NCI-H460 (cell line): ENCODE results near the gene SCN4A. TPM values are rescaled to one million over a fixed set of nuclear protein-coding genes. Genes with fewer than 3 reads are reported as not detected.
"Not testable (repeated sequence)": the region's sequence is repeated elsewhere in the genome, so short reads cannot be mapped to it uniquely, and the experiment has no call there.

Source experiments
- DNase-seq: peaks from one replicate; pipeline ENCODE4 v3.0.0-alpha.2; 2016; ENCODE audit warnings: low read depth; ENCODE audit errors: extremely low read depth
- total RNA-seq: library from RNA; depleted of rRNA; stranded (reverse); fragments of >200 nt; shearing (Covaris generic); gene quantifications from 2 replicates; pipeline ENCODE4 v1.2.3, GENCODE V29; 2014

The SCN4A gene
- total RNA-seq, 1 experiment from 2014 or later: 0.77 TPM

- DNase-seq: not testable (repeated sequence)
Measured at GRCh38 chr17:63920050-63920449, 52.7 kb downstream of the SCN4A start.

DNA sequence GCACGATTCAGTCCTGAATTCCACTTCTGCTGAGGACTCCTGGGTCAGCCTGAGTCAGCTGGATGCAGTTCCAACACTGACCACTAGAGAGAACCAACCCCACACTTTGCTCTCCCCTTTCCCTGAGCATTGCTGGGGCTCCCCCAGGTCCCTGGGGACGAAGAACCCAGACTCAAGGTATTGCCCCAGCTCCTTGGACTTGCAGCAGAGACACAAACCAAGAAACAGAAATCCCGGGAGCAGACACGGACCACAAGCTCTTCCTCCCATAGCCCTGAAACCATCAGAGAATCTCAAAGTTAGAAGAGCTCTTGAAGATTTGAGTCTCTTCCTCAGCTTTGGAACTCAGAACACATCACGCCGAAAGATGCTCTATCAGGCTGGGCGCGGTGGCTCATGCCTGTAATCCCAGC, 53.4 kb downstream of the SCN4A start:
- peak; percentile 58 for DNase-seq

GRCh38 chr17:63918789-63919305, 53.9 kb downstream of the SCN4A start, which contains the start of gene GH1:
TSS of gene GH1 (minus strand) at chr17:63918839. CDS start at chr17:63918776, 63 bp downstream.
- not testable (repeated sequence) for DNase-seq

DNA sequence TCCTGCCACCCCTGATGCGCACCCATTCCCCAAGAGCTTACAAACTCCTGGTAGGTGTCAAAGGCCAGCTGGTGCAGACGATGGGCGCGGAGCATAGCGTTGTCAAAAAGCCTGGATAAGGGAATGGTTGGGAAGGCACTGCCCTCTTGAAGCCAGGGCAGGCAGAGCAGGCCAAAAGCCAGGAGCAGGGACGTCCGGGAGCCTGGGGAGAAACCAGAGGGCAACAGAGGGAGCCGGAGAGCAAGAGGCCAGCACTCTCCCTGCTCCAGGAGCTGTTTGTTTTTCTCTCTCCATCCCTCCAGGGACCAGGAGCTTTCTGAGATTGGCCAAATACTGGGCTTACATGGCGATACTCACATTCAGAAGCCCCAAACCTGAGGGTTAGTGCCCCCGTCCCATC, 54.4 kb downstream of the SCN4A start:
- no peak for DNase-seq

- DNase-seq: no peak
Measured at GRCh38 chr17:63917646-63918045, 55.1 kb downstream of the SCN4A start.

GRCh38 chr17:63917206-63917605, 55.5 kb downstream of the SCN4A start:
- DNase-seq: not testable (repeated sequence)

DNA sequence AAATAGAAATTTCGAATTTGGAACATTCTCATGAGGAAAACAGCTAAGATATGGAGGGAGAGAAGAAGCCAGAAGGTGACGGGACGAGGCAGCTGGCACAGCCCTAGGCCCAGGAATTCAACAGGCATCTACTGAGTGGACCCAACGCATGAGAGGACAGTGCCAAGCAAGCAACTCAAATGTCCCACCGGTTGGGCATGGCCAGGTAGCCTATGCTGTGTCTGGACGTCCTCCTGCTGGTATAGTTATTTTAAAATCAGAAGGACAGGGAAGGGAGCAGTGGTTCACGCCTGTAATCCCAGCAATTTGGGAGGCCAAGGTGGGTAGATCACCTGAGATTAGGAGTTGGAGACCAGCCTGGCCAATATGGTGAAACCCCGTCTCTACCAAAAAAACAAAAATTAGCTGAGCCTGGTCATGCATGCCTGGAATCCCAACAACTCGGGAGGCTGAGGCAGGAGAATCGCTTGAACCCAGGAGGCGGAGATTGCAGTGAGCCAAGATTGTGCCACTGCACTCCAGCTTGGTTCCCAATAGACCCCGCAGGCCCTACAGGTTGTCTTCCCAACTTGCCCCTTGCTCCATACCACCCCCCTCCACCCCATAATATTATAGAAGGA, 56.0 kb downstream of the SCN4A start:
- no peak for DNase-seq

GRCh38 chr17:63915753-63916152, 57.0 kb downstream of the SCN4A start:
- not testable (repeated sequence) for DNase-seq

DNA sequence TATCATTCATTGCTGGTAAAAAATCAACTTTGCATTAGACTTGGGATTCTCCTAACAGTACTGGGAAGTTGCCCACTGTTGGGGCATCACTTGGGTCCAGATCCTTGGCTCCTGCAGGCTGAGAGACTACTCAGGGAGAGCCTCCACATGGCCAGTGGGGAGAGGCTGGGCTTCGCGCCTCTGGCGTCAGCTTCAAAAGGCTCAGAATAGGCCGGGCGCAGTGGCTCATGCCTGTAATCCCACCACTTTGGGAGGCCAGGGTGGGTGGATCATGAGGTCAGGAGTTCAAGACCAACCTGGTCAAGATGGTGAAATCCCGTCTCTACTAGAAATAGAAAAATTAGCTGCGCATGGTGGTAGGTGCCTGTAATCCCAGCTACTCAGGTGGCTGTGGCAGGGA, 58.2 kb downstream of the SCN4A start:
- DNase-seq: no peak

DNA sequence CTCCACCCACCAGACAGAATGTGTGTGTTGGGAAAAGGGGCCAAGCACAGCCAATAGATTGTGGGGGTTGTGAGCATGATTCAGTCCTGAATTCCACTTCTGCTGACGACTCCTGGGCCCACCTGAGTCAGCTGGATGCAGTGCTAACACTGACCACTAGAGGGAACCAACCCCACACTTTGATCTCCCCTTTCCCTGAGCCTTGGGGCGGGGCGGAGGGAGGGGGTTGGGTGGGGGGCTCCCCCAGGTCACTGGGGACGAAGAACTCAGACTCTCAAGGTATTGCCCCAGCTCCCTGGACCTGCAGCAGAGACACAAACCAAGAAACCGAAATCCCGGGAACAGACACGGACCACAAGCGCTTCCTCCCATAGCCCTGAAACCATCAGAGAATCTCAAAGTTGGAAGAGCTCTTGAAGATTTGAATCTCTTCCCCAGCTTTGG, 61.0 kb downstream of the SCN4A start:
- peak; percentile 32 for DNase-seq

DNA sequence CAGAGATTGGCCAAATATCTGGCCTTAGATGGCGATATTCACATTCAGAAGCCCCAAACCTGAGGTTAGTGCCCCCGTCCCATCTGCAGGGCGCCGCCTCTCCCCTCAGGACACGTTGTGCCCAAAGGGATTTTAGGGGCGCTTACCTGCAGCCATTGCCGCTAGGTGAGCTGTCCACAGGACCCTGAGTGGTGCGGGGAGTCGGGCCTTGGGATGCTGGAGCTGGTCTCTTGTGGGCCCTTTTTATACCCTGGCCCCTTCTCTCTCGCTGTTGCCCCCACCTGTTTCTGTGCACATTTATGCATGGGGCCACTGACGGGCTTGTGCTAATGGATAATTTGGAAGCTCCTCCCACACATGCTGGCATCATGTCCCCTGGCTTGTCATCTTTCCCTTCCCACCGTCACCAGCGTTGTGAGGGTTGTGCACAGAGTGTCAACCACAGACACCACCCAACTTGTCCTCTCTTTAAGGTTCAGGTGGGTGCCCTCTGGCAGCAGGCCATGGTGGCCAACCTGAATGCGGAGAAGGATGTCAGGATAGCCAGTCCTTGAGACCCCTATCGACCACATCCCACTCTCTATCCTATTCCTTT, 61.6 kb downstream of the SCN4A start, which contains the start of gene CSHL1:
CSHL1 (minus strand) TSS at position 218 of the 595 bp plus-strand sequence; CDS start at position 156, 62 bp downstream.
- no peak for DNase-seq

- DNase-seq: no peak
Measured at GRCh38 chr17:63910096-63910495, 62.6 kb downstream of the SCN4A start.

DNA sequence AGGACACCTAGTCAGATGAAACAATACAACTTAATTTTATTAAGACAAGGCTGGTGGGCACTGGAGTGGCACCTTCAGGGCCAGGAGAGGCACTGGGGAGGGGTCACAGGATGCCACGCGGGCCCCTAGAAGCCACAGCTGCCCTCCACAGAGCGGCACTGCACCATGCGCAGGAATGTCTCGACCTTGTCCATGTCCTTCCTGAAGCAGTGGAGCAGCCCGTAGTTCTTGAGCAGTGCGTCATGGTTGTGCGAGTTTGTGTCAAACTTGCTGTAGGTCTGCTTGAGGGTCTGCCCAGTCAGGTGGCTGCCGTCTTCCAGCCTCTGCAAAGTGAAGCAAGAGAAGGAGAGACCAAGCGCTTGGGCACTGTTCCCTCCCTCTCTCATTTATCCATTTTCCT, 63.1 kb downstream of the SCN4A start:
- DNase-seq: not testable (repeated sequence)

GRCh38 chr17:63907161-63907778, 65.4 kb downstream of the SCN4A start:
- not testable (repeated sequence) for DNase-seq

DNA sequence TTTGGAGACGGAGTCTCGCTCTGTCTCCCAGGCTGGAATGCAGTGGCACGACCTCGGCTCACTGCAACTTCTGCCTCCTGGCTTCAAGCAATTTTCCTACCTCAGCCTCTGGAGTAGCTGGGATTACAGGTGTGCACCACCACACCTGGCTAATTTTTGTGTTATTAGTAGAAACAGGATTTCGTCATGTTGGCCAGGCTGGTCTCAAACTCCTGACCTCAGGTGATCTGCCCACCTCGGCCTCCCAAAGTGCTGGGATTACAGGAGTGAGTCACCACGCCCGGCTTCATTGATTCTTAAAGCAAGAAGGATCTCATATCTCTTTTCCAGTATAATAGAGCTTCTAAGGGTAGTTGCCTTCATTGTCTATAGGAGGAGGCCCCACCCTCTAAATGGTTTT, 67.9 kb downstream of the SCN4A start:
- not testable (repeated sequence) for DNase-seq

- DNase-seq: peak; percentile 19
Measured at GRCh38 chr17:63903787-63904201, 68.9 kb downstream of the SCN4A start.

- DNase-seq: not testable (repeated sequence)
Measured at GRCh38 chr17:63901971-63902370, 70.7 kb downstream of the SCN4A start.

- not testable (repeated sequence) for DNase-seq
Measured at GRCh38 chr17:63898899-63899798, 73.6 kb downstream of the SCN4A start.

DNA sequence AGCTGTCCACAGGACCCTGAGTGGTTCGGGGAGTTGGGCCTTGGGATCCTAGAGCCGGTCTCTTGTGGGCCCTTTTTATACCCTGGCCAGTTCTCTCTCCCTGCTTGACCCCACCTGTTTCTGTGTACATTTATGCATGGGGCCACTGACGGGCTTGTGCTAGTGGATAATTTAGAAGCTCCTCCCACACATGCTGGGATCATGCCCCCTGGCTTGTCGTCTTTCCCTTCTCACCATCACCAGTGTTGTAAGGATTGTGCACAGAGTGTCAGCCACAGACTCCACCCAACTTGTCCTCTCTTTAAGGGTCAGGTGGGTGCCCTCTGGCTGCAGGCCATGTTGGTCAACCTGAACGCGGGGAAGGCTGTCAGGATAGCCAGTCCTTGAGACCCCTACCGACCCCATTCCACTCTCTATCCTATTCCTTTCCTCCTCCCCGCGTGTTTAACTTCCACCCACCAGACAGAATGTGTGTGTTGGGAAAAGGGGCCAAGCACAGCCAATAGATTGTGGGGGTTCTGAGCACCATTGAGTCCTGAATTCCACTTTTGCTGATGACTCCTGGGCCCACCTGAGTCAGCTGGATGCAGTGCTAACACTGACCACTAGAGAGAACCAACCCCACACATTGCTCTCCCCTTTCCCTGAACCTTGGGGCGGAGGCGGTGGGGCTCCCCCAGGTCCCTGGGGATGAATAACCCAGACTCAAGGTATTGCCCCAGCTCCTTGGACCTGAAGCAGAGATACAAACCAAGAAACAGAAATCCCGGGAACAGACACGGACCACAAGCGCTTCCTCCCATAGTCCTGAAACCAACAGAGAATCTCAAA, 76.0 kb downstream of the SCN4A start, which contains the start of gene CSH1:
CSH1 (minus strand) TSS at position 51 of the 831 bp plus-strand sequence. CDS start 63 bp downstream, outside the sequence.
- DNase-seq: not testable (repeated sequence)
